Activated CD4-positive, alpha-beta T cell treated with anti-CD3 and anti-CD28 coated beads, Interleukin-2, Interleukin-6, amounts not matched to agents 100 ng/mL and 50 ng/mL, durations not matched to agents 16 hours and 8 hours (primary cell): ENCODE results near the gene IFIT1.
"Not testable (repeated sequence)": the region's sequence is repeated elsewhere in the genome, so short reads cannot be mapped to it uniquely, and the experiment has no call there.

ENCODE experiments used
- DNase-seq: peaks from one replicate; pipeline ENCODE4 v3.0.0-alpha.2; 2020

The IFIT1 gene

GRCh38 chr10:89404104-89405047, 12.0 kb downstream of the IFIT1 start:
- DNase-seq: no peak

- DNase-seq: not testable (repeated sequence)
These were observed 13.8 kb downstream of the IFIT1 start for GRCh38 chr10:89406178-89406577.

- DNase-seq: not testable (repeated sequence)
These were observed 15.4 kb downstream of the IFIT1 start for GRCh38 chr10:89407792-89408191.

- not testable (repeated sequence) for DNase-seq
These were observed 16.9 kb downstream of the IFIT1 start for GRCh38 chr10:89409282-89409681.

GRCh38 chr10:89410551-89410950, 18.1 kb downstream of the IFIT1 start:
- DNase-seq: not testable (repeated sequence)

- DNase-seq: not testable (repeated sequence)
These were observed 18.7 kb downstream of the IFIT1 start for GRCh38 chr10:89411135-89411534.

GRCh38 chr10:89412276-89412675, 19.9 kb downstream of the IFIT1 start:
- peak; percentile 23 for DNase-seq

GRCh38 chr10:89413398-89413912, 21.0 kb downstream of the IFIT1 start:
- no peak for DNase-seq

GRCh38 chr10:89414146-89414878, 21.9 kb downstream of the IFIT1 start, which contains the start of gene IFIT5:
Gene IFIT5 (plus strand): TSS chr10:89414568. CDS start chr10:89414799, 231 bp downstream.
- DNase-seq: peak; percentile 64

GRCh38 chr10:89414879-89415821, 22.7 kb downstream of the IFIT1 start:
- peak; percentile 32 for DNase-seq

- DNase-seq: no peak
These were observed 24.0 kb downstream of the IFIT1 start for GRCh38 chr10:89416465-89416864.

GRCh38 chr10:89419548-89419947, 27.1 kb downstream of the IFIT1 start:
- DNase-seq: no peak

GRCh38 chr10:89421018-89421476, 28.6 kb downstream of the IFIT1 start:
- DNase-seq: no peak

GRCh38 chr10:89425000-89425399, 32.6 kb downstream of the IFIT1 start:
- DNase-seq: no peak

GRCh38 chr10:89426230-89426868, 33.9 kb downstream of the IFIT1 start:
- DNase-seq: peak; percentile 39

GRCh38 chr10:89427629-89428028, 35.2 kb downstream of the IFIT1 start:
- no peak for DNase-seq

- no peak for DNase-seq
These were observed 36.5 kb downstream of the IFIT1 start for GRCh38 chr10:89428877-89429276.

- DNase-seq: no peak
These were observed 39.6 kb downstream of the IFIT1 start for GRCh38 chr10:89431977-89432376.

GRCh38 chr10:89438525-89438924, 46.1 kb downstream of the IFIT1 start:
- DNase-seq: no peak

- DNase-seq: no peak
These were observed 48.0 kb downstream of the IFIT1 start for GRCh38 chr10:89440226-89441009.

- no peak for DNase-seq
These were observed 49.9 kb downstream of the IFIT1 start for GRCh38 chr10:89442289-89442688.
